ENCODE data around the gene PHPT1.

GRCh38 chr9:136848393-136849037 lies 694 bp upstream of the PHPT1 start:
- no peak for TF ChIP-seq EZH2 (IDR thresholded peaks at IDR 0.05; ENCODE audit: low read depth, unreplicated experiment)
- no peak for TF ChIP-seq CTCF (conservative IDR thresholded peaks at IDR 0.05; ENCODE audit: low read depth in 2 of 2)
- no peak; the same call in 1 of the 2 replicates for TF ChIP-seq POLR2AphosphoS5 (IDR thresholded peaks at IDR 0.05; ENCODE audit: low read depth)
- TF ChIP-seq REST (IDR thresholded peaks at IDR 0.05; ENCODE audit: unreplicated experiment) = no peak
- TF ChIP-seq ZNF114 (CRISPR knock-in tag; IDR thresholded peaks at IDR 0.05) = no peak
- TF ChIP-seq JUNB (IDR thresholded peaks at IDR 0.05; ENCODE audit: unreplicated experiment) = no peak
- no peak for TF ChIP-seq EZH2phosphoT487 (IDR thresholded peaks at IDR 0.05; ENCODE audit: unreplicated experiment)
- TF ChIP-seq NANOG (IDR thresholded peaks at IDR 0.05; ENCODE audit: borderline replicate concordance) = no peak
- no peak for TF ChIP-seq CREB1 (CRISPR knock-in tag; IDR thresholded peaks at IDR 0.05; ENCODE audit: low read depth)
- no peak for TF ChIP-seq ETS1 (IDR thresholded peaks at IDR 0.05)
- no peak for TF ChIP-seq STAT1 (IDR thresholded peaks at IDR 0.05; ENCODE audit: unreplicated experiment)

All from GM23338 (cell line).